Measurements from ENCODE around the gene MYG1. TPM values are rescaled to one million over a fixed set of nuclear protein-coding genes. Genes with fewer than 3 reads are reported as not detected.

Gene MYG1
- polyA plus RNA-seq, 3 donors from 2014 or later = 51.3 to 78.7 (median 64.0) TPM

GRCh38 chr12:53338916-53339315, 39.4 kb downstream of the MYG1 start:
- Mint-ChIP-seq H3K9me3 (no peaks in the 10 kb centered on the region), H3K4me3 (no peak overlapping the region), H3K27me3 (ENCODE audit: low read depth in 3 of 3) (peaks cover 0 to 30% (median 13%) of the 10 kb centered on the region in 3 donors), H3K36me3 (no peaks in the 10 kb centered on the region), H3K27ac (no peak overlapping the region), H3K4me1 (peaks cover 12 to 17% of the 10 kb centered on the region in 2 donors)
- DNase-seq = no peak

- no peak for DNase-seq
- Mint-ChIP-seq H3K27ac (no peak overlapping the region), H3K9me3 (no peaks in the 10 kb centered on the region), H3K4me3 (no peak overlapping the region), H3K36me3 (no peaks in the 10 kb centered on the region), H3K4me1 (peaks cover 18 to 26% of the 10 kb centered on the region in 2 donors), H3K27me3 (ENCODE audit: low read depth in 3 of 3) (peaks cover 3 to 25% (median 15%) of the 10 kb centered on the region in 3 donors)
These were observed 40.9 kb downstream of the MYG1 start for GRCh38 chr12:53340398-53340797.

- no peaks in the 10 kb centered on the region for H3K36me3 Mint-ChIP-seq
- peak overlapping the region in 1 of 6 donors; percentile 32 for H3K27ac Mint-ChIP-seq
- H3K9me3 Mint-ChIP-seq = no peaks in the 10 kb centered on the region
- H3K4me1 Mint-ChIP-seq = peaks cover 12 to 17% of the 10 kb centered on the region in 2 donors
- H3K27me3 Mint-ChIP-seq (ENCODE audit: low read depth in 3 of 3) = peaks cover 3 to 8% (median 5%) of the 10 kb centered on the region in 3 donors
- DNase-seq = no peak
- peak overlapping the region; percentile 43 to 83 (median 51) for H3K4me3 Mint-ChIP-seq
These were observed 44.0 kb downstream of the MYG1 start for GRCh38 chr12:53343449-53343848.

GRCh38 chr12:53343969-53344368, 44.5 kb downstream of the MYG1 start:
- no peaks in the 10 kb centered on the region for H3K36me3 Mint-ChIP-seq
- H3K4me3 Mint-ChIP-seq = peak overlapping the region; percentile 73 to 83 (median 73)
- peaks cover 12 to 17% of the 10 kb centered on the region in 2 donors for H3K4me1 Mint-ChIP-seq
- DNase-seq = no peak
- peaks cover 3 to 7% (median 5%) of the 10 kb centered on the region in 3 donors for H3K27me3 Mint-ChIP-seq (ENCODE audit: low read depth in 3 of 3)
- no peaks in the 10 kb centered on the region for H3K9me3 Mint-ChIP-seq
- peak overlapping the region; percentile 3 to 47 (median 38) for H3K27ac Mint-ChIP-seq

GRCh38 chr12:53344487-53344823, 45.0 kb downstream of the MYG1 start:
- Mint-ChIP-seq H3K27ac (peak overlapping the region in 4 of 6 donors; percentile 3 to 47 (median 38)), H3K36me3 (no peaks in the 10 kb centered on the region), H3K4me3 (peak overlapping the region; percentile 73 to 83 (median 73)), H3K27me3 (ENCODE audit: low read depth in 3 of 3) (peaks cover 3 to 7% (median 5%) of the 10 kb centered on the region in 3 donors), H3K4me1 (peaks cover 12 to 17% of the 10 kb centered on the region in 2 donors), H3K9me3 (no peaks in the 10 kb centered on the region)
- DNase-seq = no peak

GRCh38 chr12:53344824-53345485, 45.5 kb downstream of the MYG1 start:
- H3K27me3 Mint-ChIP-seq (ENCODE audit: low read depth in 3 of 3) = peaks cover 3 to 5% (median 3%) of the 10 kb centered on the region in 3 donors
- no peaks in the 10 kb centered on the region for H3K36me3 Mint-ChIP-seq
- H3K4me3 Mint-ChIP-seq = peak overlapping the region; percentile 93 to 100 (median 99)
- DNase-seq = peak; percentile 65 to 72 (median 68)
- peaks cover 12 to 17% of the 10 kb centered on the region in 2 donors for H3K4me1 Mint-ChIP-seq
- H3K27ac Mint-ChIP-seq = peak overlapping the region; percentile 68 to 98 (median 90)
- no peaks in the 10 kb centered on the region for H3K9me3 Mint-ChIP-seq

GRCh38 chr12:53345486-53346188, 46.1 kb downstream of the MYG1 start:
- no peaks in the 10 kb centered on the region for H3K36me3 Mint-ChIP-seq
- no peaks in the 10 kb centered on the region for H3K9me3 Mint-ChIP-seq
- peak overlapping the region in 4 of 6 donors; percentile 32 to 98 (median 56) for H3K27ac Mint-ChIP-seq
- H3K27me3 Mint-ChIP-seq (ENCODE audit: low read depth in 3 of 3) = peaks cover 3 to 5% (median 3%) of the 10 kb centered on the region in 3 donors
- H3K4me3 Mint-ChIP-seq = peak overlapping the region; percentile 53 to 100 (median 99)
- no peak for DNase-seq
- H3K4me1 Mint-ChIP-seq = peaks cover 12 to 17% of the 10 kb centered on the region in 2 donors

GRCh38 chr12:53346491-53346890, 47.0 kb downstream of the MYG1 start:
- Mint-ChIP-seq H3K27ac (peak overlapping the region in 1 of 6 donors; percentile 19), H3K9me3 (no peaks in the 10 kb centered on the region), H3K4me3 (peak overlapping the region in 2 of 5 donors; percentile 30 to 49), H3K36me3 (no peaks in the 10 kb centered on the region), H3K4me1 (peaks cover 12 to 17% of the 10 kb centered on the region in 2 donors), H3K27me3 (ENCODE audit: low read depth in 3 of 3) (peaks cover 3 to 5% (median 3%) of the 10 kb centered on the region in 3 donors)
- no peak for DNase-seq

- Mint-ChIP-seq H3K9me3 (no peaks in the 10 kb centered on the region), H3K4me3 (no peak overlapping the region), H3K27ac (no peak overlapping the region), H3K4me1 (peaks cover 18 to 20% of the 10 kb centered on the region in 2 donors), H3K36me3 (no peaks in the 10 kb centered on the region), H3K27me3 (ENCODE audit: low read depth in 3 of 3) (peaks cover 3 to 5% (median 3%) of the 10 kb centered on the region in 3 donors)
- no peak for DNase-seq
These were observed 48.4 kb downstream of the MYG1 start for GRCh38 chr12:53347905-53348304.

- Mint-ChIP-seq H3K36me3 (no peaks in the 10 kb centered on the region), H3K4me1 (peaks cover 5 to 7% of the 10 kb centered on the region in 2 donors), H3K27me3 (ENCODE audit: low read depth in 3 of 3) (no peaks in the 10 kb centered on the region), H3K9me3 (no peaks in the 10 kb centered on the region), H3K4me3 (peak overlapping the region in 1 of 5 donors; percentile 6), H3K27ac (peak overlapping the region in 3 of 6 donors; percentile 9 to 27 (median 19))
- peak; percentile 81 to 85 (median 82) for DNase-seq
These were observed 53.1 kb downstream of the MYG1 start for GRCh38 chr12:53352331-53353256.

- Mint-ChIP-seq H3K4me1 (peaks cover 5 to 7% of the 10 kb centered on the region in 2 donors), H3K4me3 (no peak overlapping the region), H3K27ac (no peak overlapping the region), H3K27me3 (ENCODE audit: low read depth in 3 of 3) (no peaks in the 10 kb centered on the region), H3K36me3 (no peaks in the 10 kb centered on the region), H3K9me3 (no peaks in the 10 kb centered on the region)
- no peak for DNase-seq
These were observed 53.8 kb downstream of the MYG1 start for GRCh38 chr12:53353257-53353655.

- DNase-seq = no peak
- no peaks in the 10 kb centered on the region for H3K27me3 Mint-ChIP-seq (ENCODE audit: low read depth in 3 of 3)
- peaks cover 5 to 7% of the 10 kb centered on the region in 2 donors for H3K4me1 Mint-ChIP-seq
- H3K27ac Mint-ChIP-seq = no peak overlapping the region
- H3K36me3 Mint-ChIP-seq = no peaks in the 10 kb centered on the region
- H3K4me3 Mint-ChIP-seq = no peak overlapping the region
- H3K9me3 Mint-ChIP-seq = no peaks in the 10 kb centered on the region
These were observed 55.6 kb downstream of the MYG1 start for GRCh38 chr12:53355121-53355520.
